Spleen (tissue), 11 donors: ENCODE data around the gene TMEM37. TPM values are rescaled to one million over a fixed set of nuclear protein-coding genes. Genes with fewer than 3 reads are reported as not detected.

Source experiments
- DNase-seq: peaks from one replicate; pipeline ENCODE4 v3.0.0-alpha.2; 2020
- H3K27ac ChIP-seq, 8 donors: fragments of 200-600 bp; sonication (generic) in 7 of 8; 1 replicate in 4 of 8; 2 replicates in 4 of 8; pipeline versions ENCODE4 v1.5.0 to v1.8.0; 2016 to 2021; ENCODE audit warnings: inconsistent platforms in 4 of 8, mild to moderate bottlenecking in 4 of 8, moderate library complexity in 1 of 8
- H3K27me3 ChIP-seq, 7 donors: fragments of 200-600 bp; sonication (generic) in 6 of 7; replicated peaks in 1 of 7; 1 replicate in 4 of 7; 2 replicates in 3 of 7; pipeline versions ENCODE4 v1.5.0 to v1.8.0; 2016 to 2021; ENCODE audit warnings: inconsistent platforms in 3 of 7, mild to moderate bottlenecking in 1 of 7
- H3K36me3 ChIP-seq, 6 donors: fragments of 200-600 bp; sonication (generic) in 5 of 6; 1 replicate in 4 of 6; 2 replicates in 2 of 6; pipeline versions ENCODE4 v1.5.0 to v1.8.0; 2016 to 2021; ENCODE audit warnings: inconsistent platforms in 2 of 6
- H3K4me1 ChIP-seq, 6 donors: fragments of 200-600 bp; sonication (generic) in 5 of 6; 1 replicate in 3 of 6; 2 replicates in 3 of 6; pipeline versions ENCODE4 v1.5.0 to v1.8.0; 2016 to 2021; ENCODE audit warnings: inconsistent platforms in 3 of 6
- H3K4me3 ChIP-seq, 8 donors: fragments of 200-600 bp; sonication (generic) in 7 of 8; 1 replicate in 4 of 8; 2 replicates in 4 of 8; pipeline versions ENCODE4 v1.5.0 to v1.8.0; 2016 to 2021; ENCODE audit warnings: inconsistent platforms in 4 of 8, mild to moderate bottlenecking in 4 of 8, moderate library complexity in 2 of 8
- H3K9me3 ChIP-seq, 8 donors: fragments of 200-600 bp; sonication (generic) in 7 of 8; 1 replicate in 4 of 8; 2 replicates in 4 of 8; pipeline versions ENCODE4 v1.5.0 to v1.8.0; 2016 to 2021; ENCODE audit warnings: inconsistent platforms in 4 of 8
- POLR2A ChIP-seq, 3 donors: fragments of 450-650 bp; IDR thresholded peaks; one replicate each; pipeline ENCODE4 v1.5.1; 2017; ENCODE audit warnings: antibody characterized with exemption in 3 of 3, mild to moderate bottlenecking in 1 of 3
- POLR2AphosphoS5 ChIP-seq, 3 donors: sonication (generic); formaldehyde crosslinking; IDR thresholded peaks; one replicate each; pipeline ENCODE4 v1.5.1; 2017; ENCODE audit warnings: antibody characterized with exemption in 3 of 3
- WGBS, 5 donors: extraction: QIAGEN DNeasy Blood & Tissue Kit in 3 of 5; methylation state at CpG; one replicate each; pipeline versions ENCODE4 v1.1.5 to v1.1.7; 2013 to 2018; 5-methylcytosine and 5-hydroxymethylcytosine counted together
- intact Hi-C: fragments of 100-400 bp; cut with DNase I; formaldehyde crosslinking; loops from one replicate; pipeline ENCODE4 v1.15.0; 2023; ENCODE audit warnings: low total_unique reads
- polyA plus RNA-seq, 3 donors: library from polyadenylated mRNA; stranded (reverse); fragments of 200-250 nt; gene quantifications; one replicate each; pipeline ENCODE4 v1.2.1, GENCODE V29; 2013
- total RNA-seq, 7 donors: library from RNA; depleted of rRNA in 3 of 7; stranded (reverse); fragments of >200 nt in 3 of 7; fragmentation: NEBNext Ultra II Directional in 4 of 7; extraction: Animal tissue kit (Norgen Biotek cat#: 25700) in 4 of 7; gene quantifications; one replicate each; pipeline versions ENCODE4 v1.1.0 to v1.2.1, GENCODE V29; 2016 to 2021
- TF ChIP-seq, protein P1 (sequence below), 11 experiments: fragments of 200-600 bp in 7 of 11; fragments of 450-650 bp in 4 of 11; sonication (generic) in 4 of 11; IDR thresholded peaks in 8 of 11; conservative IDR thresholded peaks in 3 of 11; 1 replicate in 7 of 11; 2 replicates in 4 of 11; pipeline versions ENCODE4 v1.4.0 to v1.8.0; 2016 to 2021; ENCODE audit warnings: antibody characterized with exemption in 11 of 11, inconsistent platforms in 4 of 11, mild to moderate bottlenecking in 1 of 11
- donor health status: healthy with polysubstance abuse.
- donor health status: DM: no; HTN: no; CAD: no; lungs with moderate emphysema.
- donor health status: DM: no; HTN: no; CAD: no.
- donor health status: Bipolar disorder and iron deficiency.
- donor health status: healthy.
- donor health status: DM: no; HTN: no; CAD: no.
- donor health status: DM: yes; HTN: yes; CAD: no.

TMEM37 gene
- total and polyA plus RNA-seq, 10 donors: 5.9 to 53.2 (median 25.1) TPM

DNA sequence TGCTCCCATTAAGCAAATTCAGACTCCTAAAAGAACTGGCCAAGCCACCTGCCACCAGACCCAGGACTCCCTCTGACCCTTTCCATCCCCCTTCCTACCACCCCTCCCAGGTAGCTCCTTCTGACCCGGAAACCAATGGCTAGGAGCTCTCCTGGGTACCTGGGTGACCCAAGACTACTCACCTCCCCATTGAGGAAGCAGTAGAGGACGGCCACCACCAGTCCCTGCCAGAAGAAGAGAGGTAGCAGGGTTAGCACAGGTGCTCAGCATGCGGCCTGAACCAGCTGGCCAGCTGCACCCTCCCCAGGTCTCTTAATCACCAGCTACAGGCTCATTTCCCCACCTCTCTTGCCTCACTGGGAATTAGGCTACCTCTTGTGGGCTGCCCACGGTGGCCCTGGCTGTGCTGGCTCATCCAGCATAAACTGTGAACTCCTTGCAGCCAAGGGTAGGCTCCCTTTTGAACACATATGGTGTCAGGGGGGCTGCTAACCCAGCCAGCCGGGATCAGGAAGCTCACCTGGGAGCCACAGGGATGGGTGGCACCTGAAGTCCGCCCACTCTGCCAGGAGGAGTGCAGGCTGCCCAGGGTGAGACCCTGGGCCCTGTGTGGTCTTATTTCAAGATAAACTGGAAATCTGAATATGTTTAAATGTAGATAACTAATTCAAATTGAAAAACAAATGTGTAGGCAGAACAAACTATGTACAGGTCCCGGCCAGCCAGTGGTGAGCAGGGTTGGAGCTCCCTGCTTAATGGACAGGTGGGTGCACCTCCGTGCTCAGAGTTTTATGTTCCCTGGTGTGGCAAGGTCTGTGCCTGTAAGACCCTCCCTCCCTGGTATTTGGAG lies 9.9 kb downstream of the TMEM37 start:
- no peak overlapping the region for H3K4me3 ChIP-seq
- TF ChIP-seq, protein P1, sequence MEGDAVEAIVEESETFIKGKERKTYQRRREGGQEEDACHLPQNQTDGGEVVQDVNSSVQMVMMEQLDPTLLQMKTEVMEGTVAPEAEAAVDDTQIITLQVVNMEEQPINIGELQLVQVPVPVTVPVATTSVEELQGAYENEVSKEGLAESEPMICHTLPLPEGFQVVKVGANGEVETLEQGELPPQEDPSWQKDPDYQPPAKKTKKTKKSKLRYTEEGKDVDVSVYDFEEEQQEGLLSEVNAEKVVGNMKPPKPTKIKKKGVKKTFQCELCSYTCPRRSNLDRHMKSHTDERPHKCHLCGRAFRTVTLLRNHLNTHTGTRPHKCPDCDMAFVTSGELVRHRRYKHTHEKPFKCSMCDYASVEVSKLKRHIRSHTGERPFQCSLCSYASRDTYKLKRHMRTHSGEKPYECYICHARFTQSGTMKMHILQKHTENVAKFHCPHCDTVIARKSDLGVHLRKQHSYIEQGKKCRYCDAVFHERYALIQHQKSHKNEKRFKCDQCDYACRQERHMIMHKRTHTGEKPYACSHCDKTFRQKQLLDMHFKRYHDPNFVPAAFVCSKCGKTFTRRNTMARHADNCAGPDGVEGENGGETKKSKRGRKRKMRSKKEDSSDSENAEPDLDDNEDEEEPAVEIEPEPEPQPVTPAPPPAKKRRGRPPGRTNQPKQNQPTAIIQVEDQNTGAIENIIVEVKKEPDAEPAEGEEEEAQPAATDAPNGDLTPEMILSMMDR (IDR thresholded peaks at IDR 0.05 in 8 of 11, conservative IDR thresholded peaks at IDR 0.05 in 3 of 11): no peak
- TF ChIP-seq POLR2A (IDR thresholded peaks at IDR 0.05): no peak
- TF ChIP-seq POLR2AphosphoS5 (IDR thresholded peaks at IDR 0.05): no peak
- no peak for DNase-seq
- peaks cover 0 to 12% (median 0%) of the 10 kb centered on the region in 7 donors for H3K27me3 ChIP-seq
- WGBS, 5 donors: 79 to 91% (median 84%) methylated on average over 8 of the region's 8 CpGs
- H3K4me1 ChIP-seq: no peaks in the 10 kb centered on the region
- H3K27ac ChIP-seq: no peak overlapping the region
- no peaks in the 10 kb centered on the region for H3K9me3 ChIP-seq
- intact Hi-C loops: no loop called here
- peaks cover 0 to 4% (median 0%) of the 10 kb centered on the region in 6 donors for H3K36me3 ChIP-seq

DNA sequence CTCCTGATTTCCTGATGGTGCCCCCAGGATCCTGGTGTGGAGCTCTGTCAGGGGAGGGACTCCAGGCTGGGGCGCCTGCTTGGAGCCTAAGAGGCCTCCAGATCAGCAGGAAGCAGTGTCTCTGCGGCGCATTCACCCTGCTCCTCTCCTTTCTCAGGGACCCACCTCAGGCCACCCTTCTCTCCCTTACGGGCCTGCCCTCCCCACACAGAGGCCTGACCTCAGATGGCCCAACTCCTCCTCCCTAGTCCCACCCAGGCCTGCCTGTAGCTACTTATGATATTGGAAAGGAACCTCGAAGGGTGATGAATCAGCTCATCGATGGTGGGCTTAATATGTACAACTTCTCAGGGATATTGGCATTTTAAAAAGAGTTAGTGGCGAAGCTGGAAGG lies 10.6 kb downstream of the TMEM37 start:
- Histone ChIP-seq H3K4me3 (no peak overlapping the region), H3K36me3 (no peaks in the 10 kb centered on the region), H3K27me3 (peaks cover 0 to 18% (median 0%) of the 10 kb centered on the region in 7 donors), H3K4me1 (no peaks in the 10 kb centered on the region), H3K9me3 (no peaks in the 10 kb centered on the region), H3K27ac (no peak overlapping the region)
- intact Hi-C loops: no loop called here
- no peak for TF ChIP-seq POLR2AphosphoS5 (IDR thresholded peaks at IDR 0.05)
- no peak for TF ChIP-seq POLR2A (IDR thresholded peaks at IDR 0.05)
- TF ChIP-seq, protein P1 (IDR thresholded peaks at IDR 0.05 in 8 of 11, conservative IDR thresholded peaks at IDR 0.05 in 3 of 11): no peak
- DNase-seq: no peak
- WGBS, 5 donors: 85 to 90% (median 86%) methylated on average over 7 of the region's 7 CpGs

DNA sequence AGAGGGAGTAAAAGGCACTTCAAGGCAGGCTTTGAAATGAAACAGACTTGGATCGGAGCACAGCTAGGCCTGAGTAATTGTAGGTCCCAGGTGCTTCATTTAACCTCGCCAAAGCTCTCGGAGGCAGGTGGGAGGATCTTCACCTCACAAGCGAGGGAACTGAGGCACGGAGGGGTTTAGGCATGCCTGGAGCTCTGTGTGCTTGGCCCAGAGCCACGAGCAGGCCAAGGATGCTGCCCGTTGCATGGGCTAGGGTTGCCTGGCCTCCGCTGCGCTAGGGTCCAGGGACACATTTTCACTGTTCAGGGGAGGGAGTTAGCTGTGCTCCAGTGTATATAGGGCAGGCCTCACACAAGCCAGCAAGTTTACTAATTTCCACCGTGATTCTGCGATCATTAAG lies 11.2 kb downstream of the TMEM37 start:
- no peak overlapping the region for H3K27ac ChIP-seq
- H3K4me1 ChIP-seq: no peaks in the 10 kb centered on the region
- H3K27me3 ChIP-seq: peaks cover 0 to 24% (median 0%) of the 10 kb centered on the region in 7 donors
- peak in 1 of 3 donors; percentile 7 for TF ChIP-seq POLR2AphosphoS5 (IDR thresholded peaks at IDR 0.05)
- TF ChIP-seq POLR2A (IDR thresholded peaks at IDR 0.05): no peak
- H3K36me3 ChIP-seq: no peaks in the 10 kb centered on the region
- WGBS, 5 donors: 83 to 96% (median 93%) methylated on average over 11 of the region's 11 CpGs
- H3K9me3 ChIP-seq: no peaks in the 10 kb centered on the region
- no peak overlapping the region for H3K4me3 ChIP-seq
- no peak for DNase-seq
- intact Hi-C loops: no loop called here

DNA sequence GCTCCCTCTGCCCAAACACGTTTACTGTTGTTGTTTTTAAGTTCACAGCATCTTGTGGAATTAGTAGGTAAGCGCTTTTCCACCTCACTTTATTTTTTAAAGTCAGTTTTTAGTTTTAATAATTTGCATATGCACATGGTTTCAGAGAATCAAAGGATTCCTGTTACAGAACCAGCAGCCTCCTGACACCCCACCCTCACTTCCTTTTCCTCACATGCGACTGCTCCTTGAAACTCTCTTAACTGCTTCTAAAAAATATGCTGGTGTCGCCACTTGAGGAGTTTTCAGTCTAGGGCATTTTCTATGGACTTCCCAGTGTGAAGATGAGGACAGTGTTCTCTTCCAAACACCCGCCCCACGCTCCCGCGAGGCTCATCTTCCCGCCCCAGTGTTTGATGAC lies 14.4 kb downstream of the TMEM37 start:
- Histone ChIP-seq H3K4me3 (no peak overlapping the region), H3K9me3 (no peaks in the 10 kb centered on the region), H3K4me1 (no peaks in the 10 kb centered on the region), H3K36me3 (no peaks in the 10 kb centered on the region), H3K27ac (no peak overlapping the region), H3K27me3 (peaks cover 0 to 35% (median 0%) of the 10 kb centered on the region in 7 donors)
- TF ChIP-seq, protein P1 (IDR thresholded peaks at IDR 0.05 in 8 of 11, conservative IDR thresholded peaks at IDR 0.05 in 3 of 11): no peak
- intact Hi-C loops: no loop called here
- no peak for DNase-seq
- 62 to 73% (median 68%) methylated on average over 9 of the region's 9 CpGs for WGBS, 5 donors
